WTC11 (cell line): Measurements from ENCODE around the gene ARMC2.

Experiments
- TEAD4 ChIP-seq: sonication (generic); formaldehyde crosslinking; IDR thresholded peaks from 2 replicates; pipeline ENCODE4 v1.8.0; 2022; ENCODE audit warnings: mild to moderate bottlenecking, missing genetic modification reagents
- TF ChIP-seq, protein P1 (sequence below): fragments of 200-600 bp; IDR thresholded peaks from 2 replicates; pipeline ENCODE4 v1.8.0; 2022; ENCODE audit warnings: antibody characterized with exemption

DNA sequence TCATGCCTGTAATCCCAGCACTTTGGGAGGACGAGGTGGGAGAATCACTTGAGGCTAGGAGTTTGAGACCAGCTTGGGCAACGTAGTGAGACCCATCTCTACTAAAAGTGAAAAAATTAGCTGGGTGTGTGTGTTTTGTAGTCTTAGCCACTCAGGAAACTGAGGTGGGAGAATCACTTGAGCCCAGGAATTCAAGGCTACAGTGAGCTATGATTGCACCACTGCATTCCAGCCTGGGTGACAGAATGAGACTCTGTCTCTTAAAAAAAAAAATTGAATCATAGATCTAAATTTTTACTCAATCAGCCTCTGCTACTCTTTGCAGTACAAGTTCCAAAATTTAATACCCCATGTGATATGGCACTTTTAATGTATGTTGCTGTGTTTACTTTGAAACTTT is 121.6 kb downstream of the ARMC2 start:
- TF ChIP-seq TEAD4, result no peak
- TF ChIP-seq, protein P1, sequence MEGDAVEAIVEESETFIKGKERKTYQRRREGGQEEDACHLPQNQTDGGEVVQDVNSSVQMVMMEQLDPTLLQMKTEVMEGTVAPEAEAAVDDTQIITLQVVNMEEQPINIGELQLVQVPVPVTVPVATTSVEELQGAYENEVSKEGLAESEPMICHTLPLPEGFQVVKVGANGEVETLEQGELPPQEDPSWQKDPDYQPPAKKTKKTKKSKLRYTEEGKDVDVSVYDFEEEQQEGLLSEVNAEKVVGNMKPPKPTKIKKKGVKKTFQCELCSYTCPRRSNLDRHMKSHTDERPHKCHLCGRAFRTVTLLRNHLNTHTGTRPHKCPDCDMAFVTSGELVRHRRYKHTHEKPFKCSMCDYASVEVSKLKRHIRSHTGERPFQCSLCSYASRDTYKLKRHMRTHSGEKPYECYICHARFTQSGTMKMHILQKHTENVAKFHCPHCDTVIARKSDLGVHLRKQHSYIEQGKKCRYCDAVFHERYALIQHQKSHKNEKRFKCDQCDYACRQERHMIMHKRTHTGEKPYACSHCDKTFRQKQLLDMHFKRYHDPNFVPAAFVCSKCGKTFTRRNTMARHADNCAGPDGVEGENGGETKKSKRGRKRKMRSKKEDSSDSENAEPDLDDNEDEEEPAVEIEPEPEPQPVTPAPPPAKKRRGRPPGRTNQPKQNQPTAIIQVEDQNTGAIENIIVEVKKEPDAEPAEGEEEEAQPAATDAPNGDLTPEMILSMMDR, result no peak
